NOMO-1 treated with DMSO at 0.1 percent for 48 hours (cell line): ENCODE results near the gene ITGA8.
A peak's percentile ranks its signal among the peaks of the same experiment; 100 is the strongest.

ENCODE experiments used
- DNase-seq: peaks from one replicate; lab custom pipeline; 2025; ENCODE audit not compliant: unreplicated experiment; lab: John Stamatoyannopoulos, UW

ITGA8 gene

DNA sequence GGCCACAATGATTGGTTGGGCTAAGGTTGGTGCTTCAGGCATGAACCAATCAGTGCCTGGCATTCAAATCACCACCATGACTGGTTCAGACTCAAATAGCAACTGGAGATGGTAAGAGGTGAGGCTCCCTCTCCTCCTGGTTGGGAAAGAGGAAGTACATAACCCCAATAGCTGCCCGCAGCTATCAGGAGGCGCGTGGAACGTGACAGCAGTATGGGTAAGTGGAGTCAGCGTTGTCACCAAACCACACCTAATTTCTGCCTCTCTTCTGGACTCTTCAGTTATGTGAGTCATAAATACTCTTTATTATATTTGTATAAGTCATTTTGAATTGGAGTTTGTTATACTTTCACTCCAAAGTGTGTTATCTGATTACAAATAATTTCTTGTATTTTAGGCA is 17.9 kb upstream of the ITGA8 start:
- DNase-seq, result peak; percentile 24

GRCh38 chr10:15735763-15736162 is 16.0 kb upstream of the ITGA8 start:
- no peak for DNase-seq

DNA sequence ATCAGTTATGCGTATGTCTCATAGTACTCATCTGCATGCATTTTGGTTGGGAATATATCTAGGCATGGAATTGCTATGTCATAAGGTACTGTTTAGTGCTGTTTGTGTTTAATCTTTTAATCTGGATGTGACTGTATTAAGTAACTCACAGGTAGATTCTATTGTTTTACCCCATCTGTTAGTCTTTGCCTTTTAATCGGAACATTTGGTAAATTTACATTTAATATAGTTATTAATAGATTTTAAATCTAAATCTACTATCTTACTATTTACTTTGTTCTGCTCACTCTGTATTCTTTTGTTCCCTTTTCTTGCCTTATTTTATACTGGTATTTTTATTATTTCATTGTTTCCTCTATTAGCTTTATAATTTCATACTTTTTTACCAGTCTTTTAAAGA is 10.6 kb upstream of the ITGA8 start:
- no peak for DNase-seq

DNA sequence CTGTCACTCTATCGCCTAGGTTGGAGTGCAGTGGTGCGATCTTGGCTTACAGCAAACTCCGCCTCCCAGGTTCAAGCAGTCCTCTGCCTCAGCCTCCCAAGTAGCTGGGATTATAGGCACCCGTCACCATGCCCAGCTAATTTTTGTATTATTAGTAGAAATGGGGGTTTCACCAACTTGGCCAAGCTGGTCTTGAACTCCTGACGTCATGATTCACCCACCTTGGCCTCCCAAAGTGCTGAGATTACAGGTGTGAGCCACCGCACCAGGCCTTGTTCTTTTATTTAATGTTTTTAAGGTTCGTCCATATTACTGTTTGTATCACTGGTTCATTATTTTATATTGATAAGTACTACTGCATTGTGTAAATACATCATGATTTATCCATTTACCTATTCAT is 10.2 kb upstream of the ITGA8 start:
- no peak for DNase-seq

DNA sequence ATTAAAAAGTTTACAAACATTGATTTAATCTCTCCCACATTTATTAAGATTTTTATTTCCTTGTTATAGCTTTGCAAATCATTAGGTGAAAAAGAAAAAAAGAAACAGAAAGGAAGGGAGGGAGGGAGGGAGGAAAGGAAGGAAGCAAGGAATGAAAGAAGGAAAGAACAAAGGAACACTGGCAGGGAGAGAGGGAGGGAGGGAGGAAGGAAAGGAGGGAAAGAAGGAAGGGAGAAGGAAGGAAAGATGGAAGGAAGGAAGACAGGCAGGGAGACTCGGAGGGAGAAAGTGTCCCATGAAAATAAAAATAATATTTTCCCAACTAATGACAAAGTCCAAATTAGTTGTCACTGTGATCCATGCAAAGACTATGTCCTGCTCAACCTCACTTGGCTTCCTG is 6.3 kb upstream of the ITGA8 start:
- DNase-seq, result no peak

DNA sequence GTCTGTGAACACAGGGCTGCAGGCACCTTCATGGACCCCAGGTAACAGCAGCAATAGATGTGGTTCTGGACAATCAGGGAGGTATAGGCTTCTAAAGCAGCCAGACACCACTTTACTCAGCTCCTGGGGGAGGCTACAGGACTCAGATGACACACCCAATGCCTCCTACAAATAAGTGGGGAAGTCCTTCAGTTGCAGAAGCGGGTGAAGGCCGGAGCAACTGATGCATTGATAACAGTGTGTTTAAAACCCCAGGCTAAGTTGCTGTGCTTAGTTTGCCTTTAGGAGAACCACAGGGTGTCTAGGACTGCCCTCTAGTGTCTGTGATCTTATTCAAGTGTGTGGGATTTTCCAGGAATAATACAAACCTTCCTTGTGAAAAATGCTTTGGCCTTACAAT is 5.9 kb upstream of the ITGA8 start:
- no peak for DNase-seq

DNA sequence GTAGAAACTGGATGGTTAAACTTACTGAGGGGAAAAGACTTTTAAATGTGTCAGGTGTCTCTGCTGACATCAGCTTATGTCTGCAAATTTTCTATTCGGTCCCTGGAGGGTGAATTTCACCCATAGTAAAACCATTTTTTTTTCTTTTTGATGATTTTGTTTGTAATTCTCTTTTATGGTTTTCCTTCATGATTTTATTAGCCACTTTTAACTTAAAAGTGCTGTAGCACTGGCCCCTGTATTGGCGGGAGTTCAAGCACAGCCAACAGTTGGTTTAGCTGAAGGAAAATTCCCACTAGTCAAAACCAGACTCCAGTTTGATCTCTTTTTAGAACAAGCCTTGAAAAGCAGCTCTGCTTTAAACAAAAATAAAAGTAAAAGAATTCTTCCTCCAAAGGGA is 5.0 kb upstream of the ITGA8 start:
- no peak for DNase-seq

GRCh38 chr10:15723803-15724202 is 4.1 kb upstream of the ITGA8 start:
- no peak for DNase-seq

DNA sequence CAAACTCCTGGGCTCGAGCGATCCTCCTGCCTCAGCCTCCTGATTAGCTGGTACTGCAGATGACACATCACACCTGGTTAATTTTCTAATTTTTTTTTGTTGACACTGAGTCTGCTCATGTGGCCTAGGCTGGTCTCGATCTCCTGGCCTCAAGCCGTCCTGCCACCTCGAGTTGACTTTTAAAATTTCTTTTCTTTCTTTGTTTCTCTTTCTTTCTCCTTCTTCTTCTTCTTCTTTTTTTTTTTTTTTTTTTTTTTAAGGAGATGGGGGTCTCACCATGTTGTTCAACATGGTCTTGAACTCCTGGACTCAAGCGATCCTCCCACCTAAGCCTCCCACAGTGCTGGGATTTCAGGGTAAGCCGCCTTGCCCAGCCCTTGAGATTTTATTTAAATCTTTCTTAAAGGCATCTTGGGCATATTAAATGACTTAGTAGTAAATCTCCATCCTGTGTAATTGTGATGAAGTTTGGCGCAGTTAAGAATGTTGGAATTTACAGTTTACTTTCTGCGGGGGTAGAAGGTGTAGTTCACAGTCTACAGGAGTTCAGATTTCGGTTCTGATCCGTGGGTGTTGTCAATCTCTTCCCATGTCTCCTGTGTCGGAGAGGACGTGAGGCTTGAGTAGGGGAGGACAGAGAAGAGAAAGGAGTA is 1.0 kb upstream of the ITGA8 start:
- DNase-seq, result no peak

GRCh38 chr10:15719049-15719898 is 448 bp downstream of the ITGA8 start:
- no peak for DNase-seq

DNA sequence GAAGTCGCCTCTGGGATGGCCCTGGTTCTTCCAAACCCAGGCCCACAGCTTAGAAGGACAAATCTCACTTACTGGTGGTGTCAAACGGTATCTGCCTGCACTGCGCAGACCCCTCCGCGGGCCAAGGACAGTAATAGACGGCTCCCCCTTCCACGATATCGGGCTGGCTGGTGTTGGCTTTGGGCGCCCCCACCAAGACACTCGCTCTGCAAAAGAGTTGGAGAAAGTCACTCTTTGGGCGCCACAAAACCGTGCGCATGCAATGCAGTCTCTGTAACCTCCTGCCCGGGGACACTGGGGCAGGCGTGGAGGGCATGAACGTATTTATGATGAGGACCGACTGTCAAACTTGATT is 1.1 kb downstream of the ITGA8 start:
- no peak for DNase-seq

DNA sequence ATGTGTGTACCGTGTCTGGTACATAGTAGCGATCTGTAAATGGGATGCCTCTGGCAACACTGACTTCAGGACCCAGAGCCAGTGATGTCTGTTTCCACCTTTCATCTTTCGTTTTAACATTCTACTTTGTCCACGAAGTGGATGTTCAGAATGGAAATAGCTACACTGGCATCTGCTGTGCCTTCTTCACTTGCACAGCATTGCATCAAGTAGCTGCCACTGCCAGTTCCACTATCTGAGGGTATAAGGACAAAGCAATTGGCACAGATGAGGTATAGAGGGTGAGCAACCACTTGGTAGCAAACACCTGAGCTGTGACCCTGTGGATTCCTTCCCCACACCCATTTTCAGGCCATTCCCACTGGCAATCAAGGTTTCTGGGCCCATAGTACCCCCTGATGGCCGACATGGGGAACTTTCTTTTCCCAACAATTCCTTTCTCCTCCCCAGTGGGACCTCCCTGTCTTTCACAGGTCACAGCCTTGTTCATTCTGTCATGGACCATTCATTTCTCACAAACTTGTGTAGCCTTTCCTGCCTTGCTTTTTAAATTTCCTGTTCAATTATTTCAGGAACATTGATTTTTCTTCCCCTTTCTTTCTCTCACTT is 4.0 kb downstream of the ITGA8 start:
- no peak for DNase-seq

DNA sequence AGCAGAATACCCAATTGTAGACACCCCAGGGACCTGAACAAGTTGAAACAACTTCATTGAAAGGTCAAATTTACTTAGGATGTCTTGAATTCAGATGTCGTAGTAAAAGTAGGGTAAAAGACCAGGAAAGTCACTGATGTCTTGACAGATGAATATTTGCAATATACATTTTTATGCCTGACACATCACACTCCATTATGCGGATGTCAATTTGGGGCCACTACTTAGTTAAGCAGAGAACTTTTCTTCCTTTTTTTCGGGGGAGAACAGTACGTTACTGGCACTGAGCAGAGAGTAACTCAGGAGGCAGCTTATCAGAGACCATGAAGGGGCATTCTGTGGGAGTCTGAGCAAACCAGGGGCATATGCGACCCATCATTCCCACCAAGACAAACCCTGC is 4.9 kb downstream of the ITGA8 start:
- DNase-seq, result no peak

DNA sequence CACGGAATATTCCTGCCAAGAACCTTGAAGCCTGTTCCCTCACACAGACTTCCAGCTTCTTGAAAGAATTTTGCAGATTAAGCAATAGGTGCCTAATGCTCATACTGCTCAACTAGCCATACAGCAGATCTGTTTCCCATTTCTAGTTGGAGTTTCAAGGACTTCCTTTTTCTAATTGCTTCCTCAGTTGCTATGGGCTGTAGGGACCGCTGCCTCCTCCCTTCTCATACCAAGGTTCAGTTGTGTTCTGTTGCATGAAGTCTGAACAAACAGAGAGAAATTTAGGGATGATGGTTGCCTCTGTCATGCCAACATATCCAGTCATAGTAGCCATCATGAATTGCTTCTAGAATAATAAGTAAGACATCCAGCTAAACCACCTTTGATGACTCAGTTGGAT is 6.8 kb downstream of the ITGA8 start:
- no peak for DNase-seq

DNA sequence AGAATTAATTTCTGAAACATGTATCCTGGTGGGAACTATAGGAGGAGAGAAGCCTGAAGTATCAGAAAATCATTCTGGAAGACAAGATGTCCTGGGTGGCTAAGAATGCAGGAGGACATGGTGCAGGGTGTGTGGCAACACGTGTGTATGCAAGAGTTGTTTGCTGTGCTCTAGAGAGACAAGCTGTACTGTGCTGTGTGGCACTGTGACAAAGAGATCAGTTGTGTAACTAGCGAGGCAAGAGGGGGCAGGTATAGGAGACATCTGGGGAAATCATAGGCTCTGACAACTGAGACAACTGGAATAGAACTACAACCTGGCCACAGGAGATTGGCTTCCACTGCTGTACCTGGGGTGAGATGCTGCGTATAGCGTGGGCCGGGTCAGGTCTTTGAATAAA is 9.3 kb downstream of the ITGA8 start:
- no peak for DNase-seq

GRCh38 chr10:15705298-15705697 is 14.4 kb downstream of the ITGA8 start:
- no peak for DNase-seq

DNA sequence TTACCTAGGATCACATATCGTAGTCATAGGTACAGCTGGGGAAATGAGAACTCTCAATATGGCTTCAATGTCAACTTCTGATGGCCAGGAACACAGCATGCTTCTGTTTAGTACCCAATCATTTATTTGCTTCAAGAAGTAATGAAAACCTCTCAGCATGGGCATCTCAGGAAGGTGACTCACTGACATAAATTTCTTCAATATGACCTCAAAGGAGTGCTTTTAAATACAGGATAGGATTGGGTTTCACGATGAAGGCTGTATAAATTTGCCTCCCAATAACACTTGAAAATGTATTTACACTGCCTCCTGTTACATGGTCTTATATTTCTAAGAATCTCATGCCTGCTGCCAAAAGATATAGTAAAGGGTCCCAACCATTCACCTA is 15.1 kb downstream of the ITGA8 start:
- no peak for DNase-seq

DNA sequence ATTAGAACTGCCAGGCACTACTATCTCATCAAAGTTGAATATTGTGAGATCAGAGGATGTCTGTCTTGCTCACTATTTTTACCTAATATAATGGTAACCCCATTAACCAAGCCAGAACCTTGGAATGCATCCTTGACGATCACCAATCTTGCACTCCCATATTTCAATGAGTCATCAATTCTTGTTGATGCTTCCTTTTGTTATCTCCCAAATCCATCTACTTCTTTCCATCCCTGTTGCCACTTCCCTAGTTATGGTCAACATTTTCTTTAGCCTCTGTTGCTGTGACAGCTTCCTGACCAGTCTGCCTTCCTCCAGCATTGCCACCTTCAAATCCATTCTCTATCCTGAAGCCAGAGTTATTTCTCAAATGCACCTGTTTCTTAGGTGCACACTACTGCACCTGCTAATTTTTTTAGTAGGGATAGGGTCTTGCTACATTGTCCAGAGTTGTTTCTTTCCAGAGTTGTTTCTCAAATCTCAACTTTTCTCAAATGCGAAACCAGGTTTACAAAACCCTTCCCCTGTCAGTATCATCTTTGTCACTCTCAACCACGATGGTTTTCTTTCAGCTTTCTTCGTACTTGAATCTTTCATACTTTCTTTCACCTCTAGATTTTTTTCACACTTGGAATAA is 15.7 kb downstream of the ITGA8 start:
- no peak for DNase-seq

- DNase-seq, result no peak
These were observed 16.4 kb downstream of the ITGA8 start for GRCh38 chr10:15703151-15703880.

GRCh38 chr10:15700078-15700674 is 19.5 kb downstream of the ITGA8 start:
- DNase-seq, result no peak

GRCh38 chr10:15695852-15696251 is 23.9 kb downstream of the ITGA8 start:
- DNase-seq, result no peak
